ENCODE measurements around the gene ZEB1.
"Not testable (repeated sequence)": the region's sequence is repeated elsewhere in the genome, so short reads cannot be mapped to it uniquely, and the experiment has no call there.

ZEB1 gene

GRCh38 chr10:31427334-31427733 lies 108.3 kb downstream of the ZEB1 start:
- not testable (repeated sequence) for DNase-seq

- not testable (repeated sequence) for DNase-seq
These were observed 109.5 kb downstream of the ZEB1 start for GRCh38 chr10:31428499-31428898.

- DNase-seq = no peak
These were observed 112.0 kb downstream of the ZEB1 start for GRCh38 chr10:31431021-31431420.

GRCh38 chr10:31437959-31438358 lies 118.9 kb downstream of the ZEB1 start:
- no peak for DNase-seq

GRCh38 chr10:31451766-31452165 lies 132.8 kb downstream of the ZEB1 start:
- no peak for DNase-seq

GRCh38 chr10:31456468-31456867 lies 137.5 kb downstream of the ZEB1 start:
- no peak for DNase-seq

GRCh38 chr10:31457858-31458257 lies 138.8 kb downstream of the ZEB1 start:
- DNase-seq = no peak

GRCh38 chr10:31458974-31459373 lies 140.0 kb downstream of the ZEB1 start:
- no peak for DNase-seq

- no peak for DNase-seq
These were observed 141.2 kb downstream of the ZEB1 start for GRCh38 chr10:31460242-31460641.

GRCh38 chr10:31464552-31464951 lies 145.5 kb downstream of the ZEB1 start:
- DNase-seq = no peak

- DNase-seq = no peak
These were observed 147.3 kb downstream of the ZEB1 start for GRCh38 chr10:31466313-31466712.

GRCh38 chr10:31467791-31468535 lies 148.9 kb downstream of the ZEB1 start:
- no peak for DNase-seq

GRCh38 chr10:31468536-31468859 lies 149.5 kb downstream of the ZEB1 start:
- no peak for DNase-seq

- DNase-seq = no peak
These were observed 156.5 kb downstream of the ZEB1 start for GRCh38 chr10:31475519-31475918.

GRCh38 chr10:31476088-31476487 lies 157.1 kb downstream of the ZEB1 start:
- DNase-seq = no peak

GRCh38 chr10:31477584-31477983 lies 158.6 kb downstream of the ZEB1 start:
- DNase-seq = no peak

GRCh38 chr10:31479752-31480151 lies 160.7 kb downstream of the ZEB1 start:
- no peak for DNase-seq

GRCh38 chr10:31483546-31483945 lies 164.5 kb downstream of the ZEB1 start:
- DNase-seq = no peak

GRCh38 chr10:31484431-31485135 lies 165.6 kb downstream of the ZEB1 start:
- DNase-seq = no peak

- no peak for DNase-seq
These were observed 172.0 kb downstream of the ZEB1 start for GRCh38 chr10:31490858-31491504.

- DNase-seq = no peak
These were observed 188.4 kb downstream of the ZEB1 start for GRCh38 chr10:31507427-31507826.

- DNase-seq = no peak
These were observed 189.2 kb downstream of the ZEB1 start for GRCh38 chr10:31508234-31508633.

GRCh38 chr10:31508882-31509281 lies 189.9 kb downstream of the ZEB1 start:
- no peak for DNase-seq

GRCh38 chr10:31509989-31510388 lies 191.0 kb downstream of the ZEB1 start:
- DNase-seq = no peak

All from NCI-H2171 (cell line).